Immature natural killer cell (primary cell): ENCODE results near the gene GRIK4. TPM values are rescaled to one million over a fixed set of nuclear protein-coding genes. Genes with fewer than 3 reads are reported as not detected.

Experiments
- DNase-seq, 3 donors: peaks; one replicate each; pipeline ENCODE4 v3.0.0; 2022; ENCODE audit warnings: mixed read lengths in 1 of 3
- H3K27ac Mint-ChIP-seq, 6 donors: one replicate each; pipeline ENCODE4 v1.8.0; 2020; ENCODE audit warnings: mixed read lengths in 6 of 6, mild to moderate bottlenecking in 5 of 6, inconsistent platforms in 4 of 6, moderate library complexity in 3 of 6
- H3K27me3 Mint-ChIP-seq, 3 donors: one replicate each; pipeline ENCODE4 v1.8.0; 2020 to 2021; ENCODE audit warnings: low read depth in 3 of 3, mild to moderate bottlenecking in 3 of 3, mixed read lengths in 3 of 3, moderate library complexity in 3 of 3, inconsistent platforms in 1 of 3
- H3K36me3 Mint-ChIP-seq, 3 donors: one replicate each; pipeline ENCODE4 v1.8.0; 2020; ENCODE audit warnings: mixed read lengths in 3 of 3, inconsistent platforms in 2 of 3, mild to moderate bottlenecking in 2 of 3
- H3K4me1 Mint-ChIP-seq, 2 donors: one replicate each; pipeline ENCODE4 v1.8.0; 2020; ENCODE audit warnings: inconsistent platforms in 2 of 2, mild to moderate bottlenecking in 2 of 2, mixed read lengths in 2 of 2, moderate library complexity in 1 of 2
- H3K4me3 Mint-ChIP-seq, 5 donors: one replicate each; pipeline ENCODE4 v1.8.0; 2020; ENCODE audit warnings: mild to moderate bottlenecking in 5 of 5, mixed read lengths in 5 of 5, inconsistent platforms in 3 of 5, moderate library complexity in 3 of 5
- H3K9me3 Mint-ChIP-seq, 6 donors: one replicate each; pipeline ENCODE4 v1.8.0; 2020; ENCODE audit warnings: mild to moderate bottlenecking in 6 of 6, mixed read lengths in 6 of 6, inconsistent platforms in 4 of 6, moderate library complexity in 3 of 6
- polyA plus RNA-seq, 3 donors: library from polyadenylated mRNA; unstranded; fragments of 300-500 nt; fragmentation: Illumina TruSeq; gene quantifications; one replicate each; pipeline ENCODE4 v1.2.3, GENCODE V29; 2021

GRIK4 gene
- polyA plus RNA-seq, 3 donors from 2014 or later = 0.85 to 3.6 (median 2.0) TPM

- Mint-ChIP-seq H3K27ac (no peak overlapping the region), H3K9me3 (no peaks in the 10 kb centered on the region), H3K4me1 (peaks cover 19 to 38% of the 10 kb centered on the region in 2 donors), H3K4me3 (no peak overlapping the region), H3K36me3 (no peaks in the 10 kb centered on the region), H3K27me3 (peaks cover 0 to 4% (median 0%) of the 10 kb centered on the region in 3 donors)
- no peak for DNase-seq
Observed at GRCh38 chr11:121032546-121032945, 521.0 kb downstream of the GRIK4 start.

DNA sequence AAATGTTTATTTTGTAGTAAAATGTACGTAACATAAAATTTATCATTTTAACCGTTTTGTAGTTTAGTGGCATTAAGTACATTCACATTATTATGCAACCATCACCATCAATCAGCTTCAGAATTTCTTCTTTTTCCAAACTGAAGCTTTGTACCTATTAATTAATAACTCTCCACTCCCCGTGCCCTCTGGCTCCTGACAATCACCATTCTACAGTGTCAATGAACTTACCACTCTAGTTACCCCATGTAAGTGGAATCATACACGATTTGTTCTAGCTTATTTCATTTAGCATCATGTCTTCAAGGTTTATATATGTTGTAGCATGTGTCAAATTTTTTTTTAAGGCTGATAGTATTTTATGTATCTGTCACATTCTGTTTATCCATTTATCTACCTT lies 522.1 kb downstream of the GRIK4 start:
- H3K27ac Mint-ChIP-seq = no peak overlapping the region
- H3K9me3 Mint-ChIP-seq = no peaks in the 10 kb centered on the region
- DNase-seq = no peak

DNA sequence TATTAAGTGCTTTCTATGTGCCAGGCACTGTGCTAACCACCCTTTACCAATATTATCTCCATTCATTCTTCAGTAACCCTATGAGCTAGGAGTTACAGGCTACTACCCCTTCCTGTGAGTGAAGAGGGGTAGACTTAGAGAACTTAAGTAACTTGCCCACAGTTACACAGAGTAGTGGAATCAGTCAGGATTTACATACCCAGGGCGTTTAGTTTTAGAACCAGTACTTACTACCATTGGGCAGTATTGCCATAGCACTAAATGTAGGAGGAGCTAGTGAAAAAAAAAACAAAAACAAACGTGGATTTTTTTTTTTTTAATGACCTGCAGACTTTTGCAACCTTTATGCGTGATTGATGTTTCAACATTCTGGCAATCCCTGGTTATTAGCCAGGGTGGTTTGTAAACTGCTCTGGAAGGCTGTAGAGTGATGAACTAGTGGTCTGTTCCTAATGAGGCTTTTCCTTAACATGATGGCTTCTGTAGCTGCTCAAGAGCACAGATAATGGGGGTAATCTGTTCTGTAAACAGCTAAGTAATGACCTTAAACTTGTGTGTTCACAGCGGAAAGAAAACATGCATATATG lies 523.7 kb downstream of the GRIK4 start:
- DNase-seq = no peak
- Mint-ChIP-seq H3K36me3 (no peaks in the 10 kb centered on the region), H3K4me3 (no peak overlapping the region), H3K27me3 (peaks cover 0 to 4% (median 0%) of the 10 kb centered on the region in 3 donors), H3K27ac (no peak overlapping the region), H3K9me3 (no peaks in the 10 kb centered on the region), H3K4me1 (peaks cover 17 to 37% of the 10 kb centered on the region in 2 donors)

More for the DNA sequence above, 522.1 kb downstream of the GRIK4 start:
- Mint-ChIP-seq H3K27me3 (peaks cover 0 to 4% (median 0%) of the 10 kb centered on the region in 3 donors), H3K36me3 (no peaks in the 10 kb centered on the region), H3K4me1 (peaks cover 18 to 37% of the 10 kb centered on the region in 2 donors), H3K4me3 (no peak overlapping the region)

- H3K9me3 Mint-ChIP-seq = no peaks in the 10 kb centered on the region
- peaks cover 0 to 4% (median 0%) of the 10 kb centered on the region in 3 donors for H3K27me3 Mint-ChIP-seq
- no peak overlapping the region for H3K4me3 Mint-ChIP-seq
- no peaks in the 10 kb centered on the region for H3K36me3 Mint-ChIP-seq
- no peak overlapping the region for H3K27ac Mint-ChIP-seq
- H3K4me1 Mint-ChIP-seq = peaks cover 14 to 34% of the 10 kb centered on the region in 2 donors
- DNase-seq = no peak
Observed at GRCh38 chr11:121035780-121036179, 524.2 kb downstream of the GRIK4 start.

- no peak overlapping the region for H3K4me3 Mint-ChIP-seq
- no peaks in the 10 kb centered on the region for H3K36me3 Mint-ChIP-seq
- H3K9me3 Mint-ChIP-seq = no peaks in the 10 kb centered on the region
- no peak for DNase-seq
- H3K27ac Mint-ChIP-seq = no peak overlapping the region
- H3K4me1 Mint-ChIP-seq = peaks cover 14 to 34% of the 10 kb centered on the region in 2 donors
- peaks cover 0 to 2% (median 0%) of the 10 kb centered on the region in 3 donors for H3K27me3 Mint-ChIP-seq
Observed at GRCh38 chr11:121037016-121037415, 525.5 kb downstream of the GRIK4 start.

Other genes with a start within 250 kb of the GRIK4 start
- not detected for gene TLCD5, start 186.4 kb upstream of the GRIK4 start, polyA plus RNA-seq
- 10 to 100 TPM in 1 of 3 donors, 1 to 10 TPM in 2; 1.1 to 12.2 (median 6.7) TPM for gene ARHGEF12, start 175.3 kb upstream of the GRIK4 start, polyA plus RNA-seq